Measurements from ENCODE around the gene USP30. TPM values are rescaled to one million over a fixed set of nuclear protein-coding genes. Genes with fewer than 3 reads are reported as not detected.

USP30 gene
- total RNA-seq, 2 donors from 2014 or later = 13.8 to 19.1 TPM

- Histone ChIP-seq H3K27ac (peak overlapping the region; percentile 94 to 95), H3K27me3 (no peaks in the 10 kb centered on the region), H3K4me1 (peaks cover 0 to 92% of the 10 kb centered on the region in 2 donors), H3K36me3 (no peaks in the 10 kb centered on the region), H3K4me3 (peak overlapping the region; percentile 32 to 43), H3K9me3 (no peaks in the 10 kb centered on the region)
- no peak for TF ChIP-seq CTCF (IDR thresholded peaks at IDR 0.05)
- no peak for DNase-seq (ENCODE audit: low spot score)
These were observed 64.2 kb downstream of the USP30 start for GRCh38 chr12:109116611-109116949.

- DNase-seq (ENCODE audit: low spot score) = no peak
- H3K27me3 ChIP-seq = no peaks in the 10 kb centered on the region
- H3K4me1 ChIP-seq = peaks cover 0 to 73% of the 10 kb centered on the region in 2 donors
- H3K4me3 ChIP-seq = no peak overlapping the region
- TF ChIP-seq CTCF (IDR thresholded peaks at IDR 0.05) = no peak
- H3K27ac ChIP-seq = peak overlapping the region; percentile 94 to 95
- no peaks in the 10 kb centered on the region for H3K36me3 ChIP-seq
- no peaks in the 10 kb centered on the region for H3K9me3 ChIP-seq
These were observed 67.7 kb downstream of the USP30 start for GRCh38 chr12:109120095-109120494.

GRCh38 chr12:109120557-109120956, 68.2 kb downstream of the USP30 start:
- Histone ChIP-seq H3K9me3 (no peaks in the 10 kb centered on the region), H3K4me1 (peaks cover 0 to 70% of the 10 kb centered on the region in 2 donors), H3K4me3 (no peak overlapping the region), H3K27ac (peak overlapping the region; percentile 24 to 94), H3K27me3 (no peaks in the 10 kb centered on the region), H3K36me3 (no peaks in the 10 kb centered on the region)
- TF ChIP-seq CTCF (IDR thresholded peaks at IDR 0.05) = no peak
- DNase-seq (ENCODE audit: low spot score) = no peak

GRCh38 chr12:109121346-109121880, 69.0 kb downstream of the USP30 start:
- H3K36me3 ChIP-seq = no peaks in the 10 kb centered on the region
- H3K4me1 ChIP-seq = peaks cover 0 to 66% of the 10 kb centered on the region in 2 donors
- H3K27ac ChIP-seq = peak overlapping the region; percentile 21 to 24
- H3K27me3 ChIP-seq = no peaks in the 10 kb centered on the region
- no peak overlapping the region for H3K4me3 ChIP-seq
- DNase-seq (ENCODE audit: low spot score) = no peak
- H3K9me3 ChIP-seq = no peaks in the 10 kb centered on the region
- no peak for TF ChIP-seq CTCF (IDR thresholded peaks at IDR 0.05)

GRCh38 chr12:109124878-109125648, 72.7 kb downstream of the USP30 start:
- no peaks in the 10 kb centered on the region for H3K36me3 ChIP-seq
- H3K4me3 ChIP-seq = no peak overlapping the region
- H3K27me3 ChIP-seq = no peaks in the 10 kb centered on the region
- H3K27ac ChIP-seq = peak overlapping the region; percentile 56 to 72
- DNase-seq (ENCODE audit: low spot score) = no peak
- peaks cover 0 to 46% of the 10 kb centered on the region in 2 donors for H3K4me1 ChIP-seq
- no peaks in the 10 kb centered on the region for H3K9me3 ChIP-seq
- no peak for TF ChIP-seq CTCF (IDR thresholded peaks at IDR 0.05)

Data from right atrium auricular region (tissue), 2 donors.